ENCODE data around the gene DCTN2. TPM values are rescaled to one million over a fixed set of nuclear protein-coding genes. Genes with fewer than 3 reads are reported as not detected.

DCTN2 gene
- polyA plus RNA-seq, 2 of the 4 experiments (the other 2 are of a cell fraction): 169 to 211 TPM

DNA sequence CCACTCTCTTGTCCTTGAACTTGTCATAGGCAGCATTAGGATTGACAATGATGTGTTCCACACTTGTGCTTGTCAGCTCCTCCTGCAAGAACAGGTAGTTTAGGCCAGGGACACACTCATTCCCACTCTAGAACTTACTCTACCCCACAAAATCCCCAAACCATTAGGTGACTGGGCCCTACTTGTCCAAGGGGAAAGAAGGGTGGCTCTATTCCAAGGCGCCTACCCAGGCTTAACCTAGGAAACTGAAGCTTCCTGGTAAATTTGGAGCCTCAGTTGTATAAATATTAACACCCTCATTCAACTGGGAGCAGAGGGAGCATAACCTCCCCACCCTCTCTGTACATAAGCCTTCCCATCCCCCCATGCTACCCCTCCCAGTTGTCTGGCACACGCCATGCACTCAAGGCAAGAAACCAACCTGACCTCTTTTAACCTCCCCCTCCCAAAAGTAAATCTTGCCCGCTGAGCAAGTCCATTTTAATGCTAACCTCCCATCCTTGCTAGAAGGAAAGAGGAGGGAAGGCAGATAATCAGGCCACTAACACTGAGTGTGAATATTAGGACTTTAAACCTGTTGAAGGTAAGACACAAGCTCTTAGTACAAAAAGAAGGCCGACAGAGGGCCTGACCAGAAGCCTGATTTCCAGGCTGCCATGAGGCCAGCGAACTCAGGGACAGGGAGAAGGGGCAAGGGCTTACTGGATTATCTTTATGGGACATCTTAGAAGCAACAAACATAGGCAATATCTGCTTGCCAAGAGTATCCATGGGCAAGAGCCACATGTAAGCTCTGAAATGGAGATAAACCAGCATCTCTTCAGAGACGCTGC lies 11.0 kb downstream of the DCTN2 start:
- Histone ChIP-seq H3K9me3 (no peaks in the 10 kb centered on the region), H3K4me3 (no peak overlapping the region), H3K4me2 (no peak overlapping the region), H3K4me1 (no peaks in the 10 kb centered on the region; the same call in 2 of the 3 replicates), H3K27ac (no peak overlapping the region)
- no peak for DNase-seq (ENCODE audit: low read depth in 1 of 2, low spot score in 1 of 2)
- TF ChIP-seq POLR2AphosphoS2 (conservative IDR thresholded peaks at IDR 0.05; ENCODE audit: low read length): no peak
- TF ChIP-seq, protein P1, sequence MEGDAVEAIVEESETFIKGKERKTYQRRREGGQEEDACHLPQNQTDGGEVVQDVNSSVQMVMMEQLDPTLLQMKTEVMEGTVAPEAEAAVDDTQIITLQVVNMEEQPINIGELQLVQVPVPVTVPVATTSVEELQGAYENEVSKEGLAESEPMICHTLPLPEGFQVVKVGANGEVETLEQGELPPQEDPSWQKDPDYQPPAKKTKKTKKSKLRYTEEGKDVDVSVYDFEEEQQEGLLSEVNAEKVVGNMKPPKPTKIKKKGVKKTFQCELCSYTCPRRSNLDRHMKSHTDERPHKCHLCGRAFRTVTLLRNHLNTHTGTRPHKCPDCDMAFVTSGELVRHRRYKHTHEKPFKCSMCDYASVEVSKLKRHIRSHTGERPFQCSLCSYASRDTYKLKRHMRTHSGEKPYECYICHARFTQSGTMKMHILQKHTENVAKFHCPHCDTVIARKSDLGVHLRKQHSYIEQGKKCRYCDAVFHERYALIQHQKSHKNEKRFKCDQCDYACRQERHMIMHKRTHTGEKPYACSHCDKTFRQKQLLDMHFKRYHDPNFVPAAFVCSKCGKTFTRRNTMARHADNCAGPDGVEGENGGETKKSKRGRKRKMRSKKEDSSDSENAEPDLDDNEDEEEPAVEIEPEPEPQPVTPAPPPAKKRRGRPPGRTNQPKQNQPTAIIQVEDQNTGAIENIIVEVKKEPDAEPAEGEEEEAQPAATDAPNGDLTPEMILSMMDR (IDR thresholded peaks at IDR 0.05): no peak
- TF ChIP-seq CEBPB (IDR thresholded peaks at IDR 0.05): no peak
- no peak for TF ChIP-seq ZFP36 (IDR thresholded peaks at IDR 0.05; ENCODE audit: borderline replicate concordance, partially characterized antibody)
- no peak for TF ChIP-seq CBX8 (IDR thresholded peaks at IDR 0.05)
- TF ChIP-seq, protein P2, sequence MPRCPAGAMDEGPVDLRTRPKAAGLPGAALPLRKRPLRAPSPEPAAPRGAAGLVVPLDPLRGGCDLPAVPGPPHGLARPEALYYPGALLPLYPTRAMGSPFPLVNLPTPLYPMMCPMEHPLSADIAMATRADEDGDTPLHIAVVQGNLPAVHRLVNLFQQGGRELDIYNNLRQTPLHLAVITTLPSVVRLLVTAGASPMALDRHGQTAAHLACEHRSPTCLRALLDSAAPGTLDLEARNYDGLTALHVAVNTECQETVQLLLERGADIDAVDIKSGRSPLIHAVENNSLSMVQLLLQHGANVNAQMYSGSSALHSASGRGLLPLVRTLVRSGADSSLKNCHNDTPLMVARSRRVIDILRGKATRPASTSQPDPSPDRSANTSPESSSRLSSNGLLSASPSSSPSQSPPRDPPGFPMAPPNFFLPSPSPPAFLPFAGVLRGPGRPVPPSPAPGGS (IDR thresholded peaks at IDR 0.05): no peak
- no peak for TF ChIP-seq HEYL (CRISPR knock-in tag; IDR thresholded peaks at IDR 0.05)
- TF ChIP-seq BHLHE40 (IDR thresholded peaks at IDR 0.05; ENCODE audit: low read depth, low read length): no peak
- no peak for TF ChIP-seq MAZ (IDR thresholded peaks at IDR 0.05; ENCODE audit: borderline replicate concordance, low read depth, low read length)
- no peak for TF ChIP-seq KDM1A (IDR thresholded peaks at IDR 0.05; ENCODE audit: low read depth)
- TF ChIP-seq JUNB (IDR thresholded peaks at IDR 0.05): no peak
- 65% methylated on average over 6 of the region's 6 CpGs for WGBS (ENCODE audit: missing lambda C conversion rate)
- no peak for ATAC-seq
- FAIRE-seq: no peak
- ChIA-PET CTCF (interaction anchor here (1.3 to 1.9 kb wide), 3 partner anchors 10 to 12 kb away, joined by 3 to 7 read pairs (median 5); no protein-coding TSS in a partner anchor), POLR2A (no interaction called here)

DNA sequence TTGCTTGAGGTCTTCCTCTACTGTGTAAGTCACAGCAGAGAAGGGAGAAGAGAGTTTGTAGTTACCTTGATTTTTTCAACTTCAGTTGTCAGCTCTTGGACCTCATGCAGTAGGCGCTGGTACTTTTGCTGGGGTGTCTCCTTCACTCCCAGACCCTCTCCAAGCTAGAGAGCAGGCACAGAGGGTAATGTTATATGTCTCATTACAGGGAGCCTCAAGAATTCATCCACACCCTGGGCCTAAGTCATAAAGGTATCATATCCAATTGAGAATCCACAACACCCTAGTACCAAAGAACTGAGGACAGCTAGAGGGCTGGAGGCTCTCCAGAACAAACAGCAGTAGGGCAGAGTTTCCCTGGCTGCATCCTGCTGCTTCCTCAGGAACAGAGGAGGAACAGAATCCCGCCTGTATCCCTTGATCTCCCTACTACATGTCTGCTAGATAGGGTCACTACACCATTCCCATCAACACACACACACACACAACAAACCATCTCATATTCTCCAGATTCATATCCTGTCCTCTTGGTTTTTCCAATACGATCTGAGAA lies 11.9 kb downstream of the DCTN2 start:
- DNase-seq (ENCODE audit: low read depth in 1 of 2, low spot score in 1 of 2) (no peak), ATAC-seq (no peak), FAIRE-seq (no peak)
- Histone ChIP-seq H3K4me3 (no peak overlapping the region), H3K27ac (no peak overlapping the region), H3K9me3 (no peaks in the 10 kb centered on the region), H3K4me1 (no peaks in the 10 kb centered on the region), H3K4me2 (no peak overlapping the region)
- no peak for TF ChIP-seq ZFP36 (IDR thresholded peaks at IDR 0.05; ENCODE audit: borderline replicate concordance, partially characterized antibody)
- no peak for TF ChIP-seq FOSL2 (IDR thresholded peaks at IDR 0.05)
- TF ChIP-seq FOSL2 (CRISPR knock-in tag; IDR thresholded peaks at IDR 0.05): no peak
- no peak for TF ChIP-seq FOXS1 (CRISPR knock-in tag; IDR thresholded peaks at IDR 0.05)
- no peak for TF ChIP-seq RARB (CRISPR knock-in tag; IDR thresholded peaks at IDR 0.05)
- TF ChIP-seq, protein P3, sequence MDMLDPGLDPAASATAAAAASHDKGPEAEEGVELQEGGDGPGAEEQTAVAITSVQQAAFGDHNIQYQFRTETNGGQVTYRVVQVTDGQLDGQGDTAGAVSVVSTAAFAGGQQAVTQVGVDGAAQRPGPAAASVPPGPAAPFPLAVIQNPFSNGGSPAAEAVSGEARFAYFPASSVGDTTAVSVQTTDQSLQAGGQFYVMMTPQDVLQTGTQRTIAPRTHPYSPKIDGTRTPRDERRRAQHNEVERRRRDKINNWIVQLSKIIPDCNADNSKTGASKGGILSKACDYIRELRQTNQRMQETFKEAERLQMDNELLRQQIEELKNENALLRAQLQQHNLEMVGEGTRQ (IDR thresholded peaks at IDR 0.05): no peak
- TF ChIP-seq, protein P4, sequence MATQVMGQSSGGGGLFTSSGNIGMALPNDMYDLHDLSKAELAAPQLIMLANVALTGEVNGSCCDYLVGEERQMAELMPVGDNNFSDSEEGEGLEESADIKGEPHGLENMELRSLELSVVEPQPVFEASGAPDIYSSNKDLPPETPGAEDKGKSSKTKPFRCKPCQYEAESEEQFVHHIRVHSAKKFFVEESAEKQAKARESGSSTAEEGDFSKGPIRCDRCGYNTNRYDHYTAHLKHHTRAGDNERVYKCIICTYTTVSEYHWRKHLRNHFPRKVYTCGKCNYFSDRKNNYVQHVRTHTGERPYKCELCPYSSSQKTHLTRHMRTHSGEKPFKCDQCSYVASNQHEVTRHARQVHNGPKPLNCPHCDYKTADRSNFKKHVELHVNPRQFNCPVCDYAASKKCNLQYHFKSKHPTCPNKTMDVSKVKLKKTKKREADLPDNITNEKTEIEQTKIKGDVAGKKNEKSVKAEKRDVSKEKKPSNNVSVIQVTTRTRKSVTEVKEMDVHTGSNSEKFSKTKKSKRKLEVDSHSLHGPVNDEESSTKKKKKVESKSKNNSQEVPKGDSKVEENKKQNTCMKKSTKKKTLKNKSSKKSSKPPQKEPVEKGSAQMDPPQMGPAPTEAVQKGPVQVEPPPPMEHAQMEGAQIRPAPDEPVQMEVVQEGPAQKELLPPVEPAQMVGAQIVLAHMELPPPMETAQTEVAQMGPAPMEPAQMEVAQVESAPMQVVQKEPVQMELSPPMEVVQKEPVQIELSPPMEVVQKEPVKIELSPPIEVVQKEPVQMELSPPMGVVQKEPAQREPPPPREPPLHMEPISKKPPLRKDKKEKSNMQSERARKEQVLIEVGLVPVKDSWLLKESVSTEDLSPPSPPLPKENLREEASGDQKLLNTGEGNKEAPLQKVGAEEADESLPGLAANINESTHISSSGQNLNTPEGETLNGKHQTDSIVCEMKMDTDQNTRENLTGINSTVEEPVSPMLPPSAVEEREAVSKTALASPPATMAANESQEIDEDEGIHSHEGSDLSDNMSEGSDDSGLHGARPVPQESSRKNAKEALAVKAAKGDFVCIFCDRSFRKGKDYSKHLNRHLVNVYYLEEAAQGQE (IDR thresholded peaks at IDR 0.05): no peak
- no peak for TF ChIP-seq MAFK (IDR thresholded peaks at IDR 0.05; ENCODE audit: partially characterized antibody)
- no peak for TF ChIP-seq CEBPB (IDR thresholded peaks at IDR 0.05)
- TF ChIP-seq, protein P5, sequence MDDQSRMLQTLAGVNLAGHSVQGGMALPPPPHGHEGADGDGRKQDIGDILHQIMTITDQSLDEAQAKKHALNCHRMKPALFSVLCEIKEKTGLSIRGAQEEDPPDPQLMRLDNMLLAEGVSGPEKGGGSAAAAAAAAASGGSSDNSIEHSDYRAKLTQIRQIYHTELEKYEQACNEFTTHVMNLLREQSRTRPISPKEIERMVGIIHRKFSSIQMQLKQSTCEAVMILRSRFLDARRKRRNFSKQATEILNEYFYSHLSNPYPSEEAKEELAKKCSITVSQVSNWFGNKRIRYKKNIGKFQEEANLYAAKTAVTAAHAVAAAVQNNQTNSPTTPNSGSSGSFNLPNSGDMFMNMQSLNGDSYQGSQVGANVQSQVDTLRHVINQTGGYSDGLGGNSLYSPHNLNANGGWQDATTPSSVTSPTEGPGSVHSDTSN (IDR thresholded peaks at IDR 0.05): no peak
- TF ChIP-seq RAD21 (conservative IDR thresholded peaks at IDR 0.05 in 1 of 2, IDR thresholded peaks at IDR 0.05 in 1 of 2): no peak
- TF ChIP-seq ZNF302 (CRISPR knock-in tag; IDR thresholded peaks at IDR 0.05): no peak
- no peak for TF ChIP-seq JUN (IDR thresholded peaks at IDR 0.05)
- no peak for TF ChIP-seq POLR2AphosphoS2 (conservative IDR thresholded peaks at IDR 0.05; ENCODE audit: low read length)
- TF ChIP-seq EP300 (IDR thresholded peaks at IDR 0.05): no peak
- no peak for TF ChIP-seq EHF (CRISPR knock-in tag; IDR thresholded peaks at IDR 0.05)
- TF ChIP-seq, protein P1 (IDR thresholded peaks at IDR 0.05): no peak
- no peak for TF ChIP-seq EHMT2 (IDR thresholded peaks at IDR 0.05; ENCODE audit: low read depth)
- ChIA-PET POLR2A (no interaction called here), CTCF (interaction anchor here (0.5 to 1.9 kb wide), 7 partner anchors 9 to 258 kb away, joined by 3 to 7 read pairs (median 3); no protein-coding TSS in a partner anchor)
- 90% methylated on average over 3 of the region's 3 CpGs for WGBS (ENCODE audit: missing lambda C conversion rate)

Measured in A549 (cell line).